MM.1S (cell line): ENCODE data around the gene PDIA6.

Experiments used
- DNase-seq: peaks from one replicate; pipeline ENCODE4 v3.0.0-alpha.2; 2015
- H2AFZ ChIP-seq: fragments of 300-600 bp; sonication (generic); 2 replicates; pipeline ENCODE4 v1.6.0; 2016; ENCODE audit warnings: antibody characterized with exemption, low read length
- H3F3A ChIP-seq: fragments of 300-600 bp; sonication (generic); 2 replicates; pipeline ENCODE4 v1.6.1; 2016; ENCODE audit warnings: mild to moderate bottlenecking, antibody characterized with exemption, low read length, moderate library complexity, mixed read lengths; ENCODE audit not compliant: insufficient read depth
- H3K27ac ChIP-seq: fragments of 300-600 bp; sonication (generic); 2 replicates; pipeline ENCODE4 v1.5.1; 2016; ENCODE audit warnings: mild to moderate bottlenecking, low read length
- H3K27me3 ChIP-seq: fragments of 300-600 bp; sonication (generic); replicated peaks from 2 replicates; pipeline ENCODE4 v1.6.0; 2016; ENCODE audit warnings: low read length; ENCODE audit not compliant: insufficient read depth
- H3K36me3 ChIP-seq: fragments of 300-600 bp; sonication (generic); replicated peaks from 2 replicates; pipeline ENCODE4 v1.6.1; 2016; ENCODE audit warnings: mild to moderate bottlenecking, low read length, mixed read lengths; ENCODE audit not compliant: insufficient read depth
- H3K4me1 ChIP-seq: fragments of 300-600 bp; sonication (generic); 2 replicates; pipeline ENCODE4 v1.6.1; 2016; ENCODE audit warnings: low read length, mixed read lengths
- H3K4me2 ChIP-seq: fragments of 300-600 bp; sonication (generic); 2 replicates; pipeline ENCODE4 v1.6.0; 2016; ENCODE audit warnings: low read depth, low read length
- H3K4me3 ChIP-seq: fragments of 300-600 bp; sonication (generic); 2 replicates; pipeline ENCODE4 v1.5.1; 2016; ENCODE audit warnings: low read length, mixed read lengths
- H3K79me2 ChIP-seq: fragments of 300-600 bp; sonication (generic); 2 replicates; pipeline ENCODE4 v1.6.1; 2016; ENCODE audit warnings: mixed run types, low read length, mixed read lengths
- H3K9ac ChIP-seq: fragments of 300-600 bp; sonication (generic); 2 replicates; pipeline ENCODE4 v1.6.1; 2016; ENCODE audit warnings: low read length, mixed read lengths
- H3K9me2 ChIP-seq: fragments of 300-600 bp; sonication (generic); replicated peaks from 2 replicates; pipeline ENCODE4 v1.6.1; 2016; ENCODE audit warnings: mild to moderate bottlenecking, low read length, mixed read lengths; ENCODE audit not compliant: insufficient read depth
- H3K9me3 ChIP-seq: fragments of 300-600 bp; sonication (generic); replicated peaks from 2 replicates; pipeline ENCODE4 v1.6.1; 2016; ENCODE audit warnings: mild to moderate bottlenecking, low read length, mixed read lengths; ENCODE audit not compliant: insufficient read depth
- H4K20me1 ChIP-seq: fragments of 300-600 bp; sonication (generic); 2 replicates; pipeline ENCODE4 v1.6.1; 2016; ENCODE audit warnings: mild to moderate bottlenecking, low read length, moderate library complexity, mixed read lengths; ENCODE audit not compliant: insufficient read depth
- CTCF ChIP-seq: fragments of 300-600 bp; sonication (generic); IDR thresholded peaks from 2 replicates; pipeline ENCODE4 v1.5.1; 2016; ENCODE audit warnings: antibody characterized with exemption, low read length, mixed read lengths
- EZH2 ChIP-seq: fragments of 300-600 bp; sonication (generic); optimal IDR thresholded peaks from 2 replicates; pipeline ENCODE3; 2017; ENCODE audit warnings: low read depth, mild to moderate bottlenecking, antibody characterized with exemption, low read length, mixed read lengths
- EZH2phosphoT487 ChIP-seq: fragments of 300-600 bp; sonication (generic); IDR thresholded peaks from 2 replicates; pipeline ENCODE4 v1.6.1; 2018; ENCODE audit warnings: antibody characterized with exemption, low read length

Gene PDIA6

GRCh38 chr2:10772868-10773215, 39.7 kb downstream of the PDIA6 start:
- DNase-seq, result no peak

GRCh38 chr2:10772201-10772867, 40.3 kb downstream of the PDIA6 start:
- Histone ChIP-seq H2AFZ (no peak overlapping the region), H3K4me1 (no peaks in the 10 kb centered on the region), H3K4me2 (no peak overlapping the region), H3K9me2 (no peaks in the 10 kb centered on the region), H3K27me3 (no peaks in the 10 kb centered on the region), H3K4me3 (no peak overlapping the region), H3K9ac (no peak overlapping the region), H3K9me3 (no peaks in the 10 kb centered on the region), H3K79me2 (no peaks in the 10 kb centered on the region), H3K36me3 (no peaks in the 10 kb centered on the region), H4K20me1 (no peaks in the 10 kb centered on the region), H3K27ac (no peak overlapping the region), H3F3A (no peaks in the 10 kb centered on the region)
- TF ChIP-seq EZH2, result no peak
- TF ChIP-seq EZH2phosphoT487, result no peak
- TF ChIP-seq CTCF, result no peak
- DNase-seq, result no peak

More at GRCh38 chr2:10772868-10773215, 39.7 kb downstream of the PDIA6 start:
- Histone ChIP-seq H4K20me1 (no peaks in the 10 kb centered on the region), H3K27ac (no peak overlapping the region), H3K4me3 (no peak overlapping the region), H3K4me2 (no peak overlapping the region), H3K9ac (no peak overlapping the region), H3K9me2 (no peaks in the 10 kb centered on the region), H3K36me3 (no peaks in the 10 kb centered on the region), H3K79me2 (no peaks in the 10 kb centered on the region), H3K9me3 (no peaks in the 10 kb centered on the region), H3K27me3 (no peaks in the 10 kb centered on the region), H2AFZ (no peak overlapping the region), H3F3A (no peaks in the 10 kb centered on the region), H3K4me1 (no peaks in the 10 kb centered on the region)
- TF ChIP-seq CTCF (no peak), EZH2phosphoT487 (no peak), EZH2 (no peak)

GRCh38 chr2:10771786-10772185, 40.8 kb downstream of the PDIA6 start:
- Histone ChIP-seq H4K20me1 (no peaks in the 10 kb centered on the region), H3K9ac (no peak overlapping the region), H3K9me3 (no peaks in the 10 kb centered on the region), H3K27me3 (no peaks in the 10 kb centered on the region), H3K36me3 (no peaks in the 10 kb centered on the region), H3K9me2 (no peaks in the 10 kb centered on the region), H3F3A (no peaks in the 10 kb centered on the region), H3K4me2 (no peak overlapping the region), H2AFZ (no peak overlapping the region), H3K79me2 (no peaks in the 10 kb centered on the region), H3K4me3 (no peak overlapping the region), H3K27ac (no peak overlapping the region), H3K4me1 (no peaks in the 10 kb centered on the region)
- TF ChIP-seq EZH2 (no peak), CTCF (no peak), EZH2phosphoT487 (no peak)
- no peak for DNase-seq
